Measurements from ENCODE around the gene TEX14.

DNA sequence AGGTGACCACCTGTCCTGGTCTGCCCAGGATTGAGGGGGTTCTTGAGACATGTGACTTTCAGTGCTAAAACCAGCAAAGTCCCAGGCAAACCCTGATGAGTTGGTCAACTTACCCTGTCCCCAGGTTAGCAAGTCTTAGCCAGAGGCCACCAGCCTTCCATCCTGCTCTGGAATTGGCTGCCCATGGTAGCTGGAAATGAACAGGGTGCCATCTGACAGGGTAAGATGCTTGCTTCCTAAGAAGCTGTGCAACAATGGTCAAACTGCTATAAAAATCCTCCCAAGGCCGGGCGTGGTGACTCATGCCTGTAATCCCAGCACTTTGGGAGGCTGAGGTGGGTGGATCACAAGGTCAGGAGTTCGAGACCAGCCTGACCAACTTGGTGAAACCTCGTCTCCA is 154.6 kb downstream of the TEX14 start:
- no peak for TF ChIP-seq POLR2A (IDR thresholded peaks at IDR 0.05)
- TF ChIP-seq, protein P1, sequence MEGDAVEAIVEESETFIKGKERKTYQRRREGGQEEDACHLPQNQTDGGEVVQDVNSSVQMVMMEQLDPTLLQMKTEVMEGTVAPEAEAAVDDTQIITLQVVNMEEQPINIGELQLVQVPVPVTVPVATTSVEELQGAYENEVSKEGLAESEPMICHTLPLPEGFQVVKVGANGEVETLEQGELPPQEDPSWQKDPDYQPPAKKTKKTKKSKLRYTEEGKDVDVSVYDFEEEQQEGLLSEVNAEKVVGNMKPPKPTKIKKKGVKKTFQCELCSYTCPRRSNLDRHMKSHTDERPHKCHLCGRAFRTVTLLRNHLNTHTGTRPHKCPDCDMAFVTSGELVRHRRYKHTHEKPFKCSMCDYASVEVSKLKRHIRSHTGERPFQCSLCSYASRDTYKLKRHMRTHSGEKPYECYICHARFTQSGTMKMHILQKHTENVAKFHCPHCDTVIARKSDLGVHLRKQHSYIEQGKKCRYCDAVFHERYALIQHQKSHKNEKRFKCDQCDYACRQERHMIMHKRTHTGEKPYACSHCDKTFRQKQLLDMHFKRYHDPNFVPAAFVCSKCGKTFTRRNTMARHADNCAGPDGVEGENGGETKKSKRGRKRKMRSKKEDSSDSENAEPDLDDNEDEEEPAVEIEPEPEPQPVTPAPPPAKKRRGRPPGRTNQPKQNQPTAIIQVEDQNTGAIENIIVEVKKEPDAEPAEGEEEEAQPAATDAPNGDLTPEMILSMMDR (IDR thresholded peaks at IDR 0.05): no peak
